Islet precursor cell (in vitro differentiated cells): ENCODE results near the gene LTO1.

ENCODE experiments used
- DNase-seq: peaks from one replicate; pipeline ENCODE4 v3.0.0-alpha.2; 2018

Gene LTO1

DNA sequence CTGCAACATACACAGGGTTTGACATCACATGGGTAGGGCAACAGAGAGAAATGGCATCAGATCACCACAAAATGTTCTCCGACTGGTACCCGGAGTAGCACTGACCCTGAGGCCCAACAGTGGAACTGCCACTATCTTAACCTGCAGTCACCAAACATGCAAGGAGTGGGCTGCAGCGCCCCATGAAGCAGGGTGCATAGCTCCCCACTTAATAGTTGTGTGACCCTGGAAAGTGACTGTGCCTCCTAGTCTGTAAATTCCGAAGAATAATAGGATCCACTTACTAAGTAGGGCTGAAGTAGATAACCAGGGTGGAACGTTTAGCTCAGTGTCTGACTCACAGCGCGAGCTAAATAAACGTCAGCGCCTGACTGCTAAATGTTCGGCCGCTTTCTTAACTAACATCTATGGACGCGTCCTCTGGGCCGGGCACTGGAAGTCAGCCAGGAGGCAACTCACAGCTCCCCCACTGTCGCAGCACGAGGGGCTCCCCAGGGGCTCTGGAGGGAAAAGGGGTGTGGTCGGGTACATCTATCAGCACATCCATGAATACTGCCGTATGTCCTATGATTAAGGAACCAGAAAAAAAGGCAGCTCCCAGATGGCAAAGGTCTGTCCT is 777 bp downstream of the LTO1 start:
- DNase-seq, result no peak

DNA sequence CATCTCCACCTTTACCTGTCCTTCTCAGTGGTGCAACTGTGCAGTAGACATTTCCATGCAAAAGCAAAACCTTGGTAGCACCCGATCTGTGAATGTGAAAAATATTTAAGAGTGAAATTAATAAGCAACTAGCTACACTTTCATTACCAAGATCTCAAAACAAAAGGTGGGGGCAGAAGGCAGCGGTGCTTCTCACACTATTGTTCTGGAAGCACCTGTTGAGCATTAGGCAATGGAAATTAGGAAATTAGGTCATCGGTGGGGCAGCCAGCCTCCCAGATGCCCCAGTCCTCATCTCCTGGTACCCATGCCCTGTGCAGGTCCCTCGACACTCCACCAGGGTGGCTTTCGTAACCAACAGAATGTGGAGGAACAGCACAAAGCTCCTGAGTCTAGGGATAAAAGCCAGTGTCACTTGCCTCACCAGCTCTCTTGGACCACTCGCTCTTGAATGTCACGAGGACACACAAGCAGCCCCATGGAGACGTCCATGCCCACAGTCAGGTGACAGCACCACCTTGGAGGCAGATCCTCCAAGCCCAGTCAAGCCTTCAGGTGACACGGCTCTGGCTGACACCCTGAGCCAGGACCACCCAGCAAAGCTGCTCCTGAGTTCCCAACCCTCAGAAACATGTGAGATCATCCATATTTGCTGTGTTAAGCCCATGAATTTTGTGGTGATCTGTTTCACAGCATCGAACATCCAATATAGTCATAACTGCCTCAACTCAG is 3.3 kb downstream of the LTO1 start:
- no peak for DNase-seq

DNA sequence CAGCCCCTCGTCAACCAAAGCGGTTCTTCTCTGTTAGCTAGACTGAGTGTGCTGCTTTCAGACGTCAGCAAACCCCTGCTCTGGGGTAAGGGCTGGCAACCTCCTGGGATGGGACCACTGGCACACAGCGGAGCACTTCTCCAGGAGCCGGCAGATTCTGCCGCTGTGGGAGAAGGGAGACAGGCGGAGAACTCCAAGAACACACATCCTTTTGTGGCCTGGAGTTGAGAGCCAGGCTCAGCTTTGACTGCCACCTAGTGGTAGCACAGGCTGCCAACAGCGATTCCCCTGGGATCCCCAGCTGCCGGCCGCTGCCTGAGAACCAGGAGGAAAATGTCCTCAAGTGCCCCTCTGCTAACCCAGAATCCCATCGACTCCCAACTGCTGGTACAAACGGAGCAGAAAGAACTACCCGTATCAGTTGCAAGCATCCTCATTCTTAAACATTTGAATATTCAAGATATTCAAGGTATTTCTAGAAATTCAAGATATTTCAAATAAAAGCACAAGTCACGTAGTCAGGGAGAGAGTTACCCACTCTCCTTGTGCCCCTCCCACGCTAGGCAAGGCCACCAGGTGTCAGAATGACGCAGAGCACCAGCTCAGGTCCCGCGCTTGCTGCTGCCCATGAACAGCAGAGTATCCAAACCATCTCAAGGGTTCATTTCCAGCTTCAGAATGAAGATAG is 4.9 kb downstream of the LTO1 start:
- peak; percentile 95 for DNase-seq

DNA sequence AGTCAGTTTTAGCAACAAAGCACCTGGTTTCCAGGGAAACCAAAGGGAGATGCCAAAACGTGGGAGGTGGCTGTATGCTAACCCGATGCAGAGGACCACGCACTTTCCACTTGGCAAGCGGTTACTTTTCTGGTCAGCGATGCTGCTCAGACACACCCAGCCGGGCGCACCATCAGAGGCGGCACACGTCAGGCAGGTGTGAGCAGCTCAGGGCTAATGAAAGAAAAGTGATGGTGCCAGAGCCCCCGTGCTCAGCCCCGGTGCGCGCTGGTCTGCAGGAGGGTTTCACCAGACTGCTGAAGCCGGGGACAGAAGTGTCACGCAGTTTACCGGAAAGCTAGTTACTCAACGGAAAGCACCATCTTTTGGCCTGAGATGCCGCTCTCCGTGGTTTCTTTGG is 5.7 kb downstream of the LTO1 start:
- no peak for DNase-seq

DNA sequence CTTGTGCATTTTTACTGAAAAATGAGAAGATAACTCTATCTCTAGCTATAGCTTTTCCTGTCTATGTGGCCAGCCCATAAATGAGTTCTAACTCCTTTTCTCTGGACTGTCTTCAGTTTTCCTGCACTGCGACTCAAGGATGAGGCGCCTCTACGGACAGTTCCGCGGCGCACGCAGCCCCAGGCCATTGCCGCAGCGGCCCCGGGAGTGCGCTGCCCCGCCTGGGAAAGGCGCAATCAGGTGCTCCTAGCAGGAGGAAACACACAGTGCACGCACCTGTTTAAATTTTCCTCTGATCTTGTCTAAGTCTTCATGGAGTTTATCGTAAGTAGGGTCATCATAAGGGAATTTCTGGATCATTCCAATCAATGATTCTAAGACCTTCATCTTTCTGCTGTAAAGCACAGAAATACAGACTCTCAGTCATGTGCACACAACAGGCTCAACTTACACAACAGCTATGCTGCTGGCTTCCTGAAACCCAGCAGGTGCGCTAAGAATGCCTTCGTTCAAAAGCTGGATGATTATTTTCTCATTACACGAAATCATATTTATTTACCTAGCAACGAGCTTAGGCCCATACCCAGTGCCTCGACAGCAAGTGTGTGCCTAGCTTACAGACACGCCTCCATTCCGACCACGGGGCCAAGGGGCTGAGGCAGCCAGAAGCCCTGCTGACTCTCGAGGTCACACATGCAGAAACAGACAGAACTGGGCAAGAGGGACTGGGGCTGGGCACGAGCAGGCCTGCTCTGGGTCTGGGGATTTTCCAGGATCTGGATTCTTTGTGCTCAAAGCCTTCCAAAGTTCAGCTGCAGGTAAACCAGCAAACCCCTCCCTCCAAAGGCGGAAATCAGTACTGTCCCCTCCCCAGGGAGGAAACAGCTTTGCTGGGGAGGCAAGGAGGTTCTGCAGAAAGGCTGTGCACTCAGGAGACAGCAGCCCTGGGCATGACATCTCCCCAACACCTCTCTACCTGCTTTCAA is 7.2 kb downstream of the LTO1 start:
- DNase-seq, result peak; percentile 31

DNA sequence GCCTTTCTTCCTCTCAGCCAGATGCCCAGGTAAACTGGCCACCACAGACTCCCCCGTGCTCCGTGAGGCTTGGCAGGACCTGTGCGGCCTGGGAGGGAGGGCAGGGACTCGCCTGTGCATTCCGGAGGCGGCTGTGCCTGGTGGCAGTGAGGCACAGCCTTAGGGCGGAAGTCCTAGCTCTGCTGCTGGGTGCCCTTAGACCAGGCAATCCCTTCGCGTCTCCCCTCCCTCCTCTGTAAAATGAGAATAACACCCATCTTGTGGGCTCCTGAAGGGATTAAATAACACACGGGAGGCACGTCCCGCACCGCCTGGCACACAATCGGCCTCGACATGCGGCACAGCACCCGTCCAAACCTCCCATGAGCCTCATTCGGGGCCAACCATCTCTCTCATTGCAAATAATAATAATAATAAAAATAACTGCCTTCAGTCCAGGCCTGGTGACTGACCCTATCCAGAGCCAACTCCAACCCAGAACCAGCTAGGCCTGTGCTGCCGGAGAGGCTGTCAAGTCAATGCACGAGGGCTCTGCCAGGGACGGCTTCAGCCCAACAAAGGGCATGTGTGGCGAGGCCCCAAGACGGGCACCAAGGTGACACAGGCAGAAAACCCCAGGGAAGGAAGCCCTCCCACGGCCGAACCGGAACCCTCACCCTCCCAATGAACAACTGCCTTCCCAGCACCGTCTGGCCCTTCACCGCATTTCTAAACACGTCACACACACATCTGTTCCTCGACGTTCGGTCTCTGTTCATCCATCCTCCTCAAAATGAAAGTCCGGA is 8.2 kb downstream of the LTO1 start:
- DNase-seq, result no peak

DNA sequence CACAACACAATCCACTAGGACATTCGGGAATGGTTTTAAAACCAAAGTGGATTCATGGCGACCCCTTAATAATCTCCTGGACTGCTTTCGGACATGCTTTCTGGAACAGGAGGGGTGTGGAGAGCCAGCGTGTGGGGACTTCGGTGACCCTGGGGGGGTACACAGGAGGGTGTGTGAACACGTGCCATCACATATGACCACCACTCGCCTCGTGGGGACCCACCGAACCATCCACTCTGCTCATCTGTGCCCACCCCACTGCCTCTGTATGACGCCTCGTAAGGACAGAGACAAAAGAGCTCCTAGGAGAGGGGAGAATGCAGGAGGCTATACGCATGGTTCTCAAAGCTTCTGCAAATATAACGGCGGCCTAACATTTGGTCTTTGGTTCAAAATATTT is 8.9 kb downstream of the LTO1 start:
- DNase-seq, result no peak

DNA sequence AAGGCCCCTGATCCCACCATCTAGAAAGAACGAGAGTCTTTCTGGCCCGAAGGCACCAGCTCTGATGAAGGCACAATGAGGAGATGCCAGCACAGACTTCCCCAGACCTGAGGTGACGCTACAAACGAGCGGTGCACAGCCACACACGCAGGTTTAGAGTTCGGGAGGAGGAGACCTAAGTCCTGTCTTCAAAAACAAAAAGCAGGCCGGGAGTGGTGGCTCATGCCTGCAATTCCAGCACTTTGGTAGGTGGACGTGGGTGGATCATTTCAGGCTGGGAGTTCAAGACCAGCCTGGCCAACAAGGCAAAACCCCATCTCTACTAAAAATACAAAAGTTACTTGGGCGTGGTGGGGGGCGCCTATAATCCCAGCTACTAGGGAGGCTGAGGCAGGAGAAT is 9.5 kb downstream of the LTO1 start:
- DNase-seq, result no peak

DNA sequence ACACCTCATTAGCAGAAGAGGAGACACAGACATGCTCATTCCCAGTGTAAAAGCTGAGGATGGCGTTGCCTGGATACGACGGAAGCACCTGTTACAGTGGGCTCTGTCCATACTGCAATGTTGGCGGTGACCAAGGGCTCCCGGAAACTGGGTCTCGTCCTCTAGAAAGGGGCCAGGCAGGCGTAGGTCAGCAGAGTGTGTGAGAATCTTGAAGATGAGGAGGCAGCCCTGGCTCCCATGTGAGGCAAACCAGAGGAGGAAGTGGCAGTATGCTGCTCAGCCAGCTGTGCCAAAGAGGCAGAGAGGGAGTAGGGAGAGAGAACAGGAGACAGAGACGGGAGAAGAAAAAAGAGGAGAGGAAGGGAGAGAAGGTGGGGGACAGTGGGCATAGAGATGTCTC is 10.3 kb downstream of the LTO1 start:
- DNase-seq, result no peak

DNA sequence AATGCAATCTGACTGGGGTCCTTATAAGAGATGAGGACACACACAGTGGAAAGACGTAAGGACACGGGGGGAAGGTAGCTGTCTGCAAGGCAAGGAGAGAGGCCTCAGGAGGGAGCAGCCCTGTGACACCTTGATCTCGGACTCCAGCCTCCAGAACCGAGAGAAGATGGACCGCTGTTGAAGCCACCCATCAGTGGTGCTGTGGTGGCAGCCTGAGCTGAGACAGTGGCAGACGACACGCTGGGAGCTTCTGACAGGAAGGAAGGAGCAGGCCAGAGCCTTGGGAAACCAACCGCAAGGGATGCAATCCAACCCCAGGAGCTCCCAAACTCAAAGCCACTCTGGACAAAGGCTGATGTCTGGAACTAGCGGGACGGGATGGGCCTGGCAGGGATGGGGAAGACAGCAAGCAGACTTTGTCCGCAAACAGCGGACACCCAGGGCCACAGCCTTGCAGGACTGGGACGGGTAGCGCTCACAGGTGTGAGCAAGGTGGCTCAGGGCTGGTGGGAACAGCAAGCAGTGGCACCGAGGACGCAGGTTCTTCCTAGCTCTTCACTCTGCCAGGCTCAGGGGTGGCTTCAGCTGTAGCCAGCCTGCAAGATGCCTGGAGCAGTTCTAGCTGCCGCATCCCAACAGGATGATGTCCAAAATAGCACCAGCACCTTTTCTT is 10.9 kb downstream of the LTO1 start:
- no peak for DNase-seq

DNA sequence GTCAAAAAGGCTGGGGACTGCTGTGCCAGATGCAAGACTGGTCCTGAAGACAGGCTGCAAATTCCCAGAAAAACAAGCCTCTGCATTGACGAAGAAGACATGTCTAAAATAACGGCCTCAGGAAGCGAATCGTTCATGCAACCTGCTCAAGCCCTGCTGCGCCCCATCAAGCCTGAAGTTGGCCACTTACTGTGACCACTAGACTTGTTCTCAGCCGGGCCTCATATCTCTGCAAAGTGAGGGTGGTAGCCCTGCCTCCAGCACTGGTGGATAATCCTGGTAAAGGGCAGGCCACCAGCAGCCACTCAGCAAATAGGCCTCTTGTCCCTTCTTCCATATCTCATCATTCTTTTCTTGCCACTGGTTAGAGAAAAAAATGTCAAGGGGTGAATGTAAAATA is 11.8 kb downstream of the LTO1 start:
- no peak for DNase-seq

DNA sequence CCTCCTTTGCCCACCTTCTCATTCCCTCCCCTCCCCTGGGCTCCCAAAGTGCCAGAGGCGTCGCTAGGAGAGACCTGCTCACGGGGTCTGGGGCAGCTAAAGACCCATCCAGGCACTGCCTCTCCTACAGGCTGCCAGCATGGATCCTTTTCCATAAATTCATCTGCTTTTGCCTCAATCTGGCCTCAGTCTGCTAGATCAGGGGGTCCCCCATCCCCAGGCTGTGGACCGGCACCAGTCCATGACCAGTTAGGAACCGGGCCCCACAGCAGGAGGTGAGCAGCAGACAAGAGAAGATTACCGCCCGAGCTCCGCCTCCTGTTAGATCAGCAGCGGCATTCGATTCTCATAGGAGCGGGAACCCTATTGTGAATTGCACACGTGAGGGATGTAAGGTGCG is 12.3 kb downstream of the LTO1 start:
- no peak for DNase-seq

DNA sequence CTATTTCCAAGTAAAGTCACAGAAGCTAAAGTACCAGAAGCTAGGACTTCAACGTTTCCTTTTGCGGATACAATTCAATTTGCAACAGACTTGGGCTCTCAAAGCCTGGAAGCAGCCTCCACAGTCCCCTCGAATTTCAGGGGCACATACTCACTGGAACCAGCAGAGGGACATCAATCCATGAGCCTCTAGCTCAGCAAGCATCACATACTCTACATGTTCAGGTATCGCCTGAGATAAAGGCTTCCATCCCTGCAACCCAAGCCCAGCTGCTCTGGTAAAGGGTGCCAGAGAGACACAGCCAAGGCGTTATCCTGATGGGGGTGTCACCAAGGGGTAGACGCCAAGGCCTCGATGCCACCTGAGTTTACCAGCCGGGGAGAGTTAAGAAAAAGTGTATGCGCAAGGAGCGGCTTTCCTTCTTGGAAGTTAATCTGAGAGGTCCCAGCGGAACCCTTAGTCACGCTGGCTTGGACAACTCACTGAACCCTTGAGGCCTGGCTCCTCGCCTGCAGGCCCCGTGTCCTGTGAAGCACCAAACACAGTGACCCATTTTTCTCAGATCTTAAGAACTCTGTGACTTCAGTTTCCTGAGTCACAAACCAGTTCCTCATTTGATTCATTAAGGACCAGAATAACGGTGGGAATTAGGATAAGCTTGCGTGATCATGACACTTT is 13.0 kb downstream of the LTO1 start:
- no peak for DNase-seq

DNA sequence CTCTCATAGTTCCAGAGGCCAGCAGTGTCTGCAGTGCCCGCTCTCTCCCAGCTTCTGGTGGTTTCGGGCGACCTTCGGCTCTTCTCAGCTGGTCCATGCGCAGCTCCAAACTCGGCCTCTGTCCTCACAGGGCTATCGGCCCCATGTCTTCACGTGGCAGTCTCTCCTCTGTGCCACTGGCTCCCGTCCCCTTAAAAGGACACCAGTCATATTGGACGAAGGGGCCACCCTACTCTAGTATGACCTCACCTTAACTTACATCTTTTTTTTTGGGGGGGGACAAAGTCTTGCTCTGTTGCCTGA is 13.8 kb downstream of the LTO1 start:
- DNase-seq, result no peak

DNA sequence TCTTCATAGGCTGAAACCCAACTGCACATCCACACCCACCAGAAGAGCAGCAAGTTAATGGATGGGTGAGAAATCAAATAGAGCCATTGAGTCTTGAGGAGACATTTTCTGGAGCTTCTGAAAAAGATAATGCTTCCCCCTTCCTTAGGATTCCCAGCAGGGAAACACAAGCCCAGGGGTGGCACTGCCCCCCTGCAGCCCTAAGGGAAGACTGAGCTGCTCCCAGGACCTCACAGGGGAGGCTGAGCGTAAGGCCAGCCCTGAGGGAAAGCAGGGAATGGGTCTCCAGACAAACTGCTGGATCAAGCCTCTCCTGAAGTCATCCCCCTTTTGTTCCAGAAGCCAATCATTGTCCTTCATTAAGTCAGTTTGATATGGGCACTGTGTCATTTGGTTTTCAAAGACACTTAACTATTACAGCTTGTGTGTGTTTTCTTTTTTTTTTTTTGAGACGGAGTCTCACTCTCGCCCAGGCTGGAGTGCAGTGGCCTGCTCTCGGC is 15.1 kb downstream of the LTO1 start:
- DNase-seq, result no peak

DNA sequence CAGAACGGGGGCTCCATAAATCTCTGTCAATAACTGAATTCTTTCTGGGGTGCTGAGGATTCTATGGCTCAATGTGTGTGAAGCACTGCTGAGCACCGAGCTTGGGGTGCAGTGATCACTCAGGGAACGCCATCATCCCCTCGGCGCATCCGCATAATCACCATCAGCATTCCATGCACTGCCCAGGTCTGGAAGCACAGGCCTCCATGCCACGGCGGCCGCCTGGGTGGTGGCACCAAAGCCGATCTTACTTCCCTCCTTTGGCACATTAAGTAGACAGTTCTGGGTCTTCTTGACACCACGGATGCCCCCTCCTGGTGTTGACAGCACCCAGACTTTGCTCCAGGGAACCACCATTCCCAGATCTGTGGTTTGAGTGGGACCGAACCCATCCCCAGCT is 15.6 kb downstream of the LTO1 start:
- no peak for DNase-seq

DNA sequence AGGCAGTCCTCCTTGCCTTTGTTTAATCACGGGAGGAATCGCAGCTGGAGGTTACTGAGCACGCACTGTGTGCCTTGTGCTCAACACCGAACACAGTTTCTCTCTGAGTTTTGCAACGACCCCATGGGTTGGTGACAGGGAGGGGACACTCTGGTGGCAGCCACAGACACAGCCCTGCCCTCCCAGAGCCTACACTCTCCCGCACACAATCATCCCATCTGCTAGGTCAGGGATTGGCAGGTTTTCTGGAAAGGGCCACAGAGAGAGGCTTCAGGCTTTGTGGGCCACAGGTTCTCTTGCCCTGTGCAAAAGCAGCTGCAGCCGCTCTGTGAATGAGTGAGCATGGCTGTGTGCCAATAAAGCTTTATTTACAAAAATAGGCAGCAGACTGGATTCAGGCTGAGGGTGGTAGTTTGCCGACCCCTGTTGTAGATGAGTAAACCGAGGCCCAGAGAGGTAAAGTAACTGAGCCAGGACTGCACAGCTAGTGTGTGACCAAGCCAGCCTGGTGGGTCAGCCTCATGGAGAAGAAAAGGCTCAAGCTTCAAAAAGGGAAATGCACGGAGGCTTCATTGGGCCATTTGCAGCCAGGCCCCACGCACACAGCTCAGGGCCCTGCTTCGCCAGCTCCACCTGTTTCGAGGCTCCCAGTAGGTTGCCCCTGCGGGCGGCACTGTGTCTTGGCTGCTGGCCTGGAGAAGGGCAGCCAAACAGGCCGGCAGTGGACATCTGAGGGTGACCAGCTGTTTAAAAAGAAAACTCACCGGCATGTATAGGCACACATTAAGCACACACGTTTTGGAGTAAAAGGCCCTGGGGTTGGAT is 16.3 kb downstream of the LTO1 start:
- no peak for DNase-seq

DNA sequence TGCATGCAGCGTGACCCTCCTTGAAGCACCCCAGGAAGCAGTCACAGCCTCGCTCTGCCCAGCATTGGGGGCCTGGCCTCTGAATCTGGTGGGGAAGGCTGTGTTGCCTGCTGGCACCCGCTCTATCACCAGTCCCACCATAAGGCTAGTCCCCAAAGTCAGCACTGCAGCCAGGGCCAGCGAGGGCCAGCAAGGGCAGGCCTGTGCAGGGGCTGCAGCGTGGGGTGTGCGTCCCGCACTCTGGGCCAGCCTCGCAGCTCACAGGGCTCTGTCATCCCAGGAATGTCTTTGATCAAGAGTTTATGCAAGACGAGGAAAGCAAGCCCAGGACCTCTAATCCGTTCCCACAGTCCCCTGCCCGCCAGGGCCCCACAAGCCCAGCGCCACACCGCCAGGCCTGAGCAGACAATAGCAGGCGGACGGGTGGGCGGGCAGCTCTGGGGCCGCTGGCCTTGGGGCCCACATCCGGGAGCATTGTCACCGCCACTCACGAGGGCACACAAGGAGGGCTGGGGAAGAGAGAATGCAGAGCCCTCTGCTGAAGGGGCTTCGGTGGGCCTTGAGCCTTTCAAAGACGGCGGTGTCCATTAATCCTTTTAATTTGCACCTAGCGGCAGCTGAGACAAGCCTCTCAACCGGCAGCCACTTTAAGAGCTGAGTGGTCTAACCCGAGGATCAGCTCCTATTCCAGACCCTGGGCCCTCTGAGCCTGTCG is 17.1 kb downstream of the LTO1 start:
- peak; percentile 97 for DNase-seq

DNA sequence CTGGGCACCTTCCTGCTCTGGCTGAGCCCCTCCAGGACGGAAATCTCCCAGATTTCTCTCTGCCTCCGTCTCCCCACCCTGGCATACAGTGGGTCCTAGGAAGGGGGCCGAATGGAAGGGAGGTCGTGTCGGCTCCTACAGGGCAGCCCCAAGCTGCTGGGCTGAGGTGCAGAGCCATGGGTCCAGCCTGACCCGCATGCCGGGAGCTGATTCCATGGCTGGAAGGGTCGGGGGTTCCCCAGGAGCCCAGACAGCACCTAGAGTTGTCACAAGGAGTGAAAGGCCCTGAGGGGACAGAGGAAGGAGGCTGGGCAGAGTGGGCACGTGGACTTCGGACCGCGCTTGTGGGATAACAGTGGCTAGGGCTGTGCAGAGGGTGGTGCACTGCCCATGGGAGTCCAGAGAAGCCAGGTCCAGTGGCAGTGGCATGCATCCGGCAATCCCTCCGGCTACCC is 17.7 kb downstream of the LTO1 start:
- DNase-seq, result no peak
